IMR-90 (cell line): ENCODE data around the gene ARHGEF38. TPM values are rescaled to one million over a fixed set of nuclear protein-coding genes. Genes with fewer than 3 reads are reported as not detected.

Experiments used
- ATAC-seq: fragments of 200-7000 bp; cut with Tn5 transposase; 2 replicates; pipeline ENCODE4 v1.9.1; 2020; ENCODE audit warnings: low read depth, mild to moderate bottlenecking, moderate library complexity
- BruUV-seq: library from RNA; stranded (reverse); fragments of 400-500 nt; replicated peaks from 2 replicates; lab custom pipeline; 2021; lab: Mats Ljungman, UMichigan
- CTCF ChIA-PET: fragments of 300-600 bp; formaldehyde crosslinking; extraction: SDS; loops from one replicate; lab custom pipeline; 2021; ENCODE audit warnings: antibody characterized with exemption; lab: Yijun Ruan, JAX
- POLR2A ChIA-PET: fragments of 300-600 bp; sonication (Branson Sonifier 250); formaldehyde crosslinking; loops from one replicate; lab custom pipeline; 2022; ENCODE audit warnings: antibody characterized with exemption; ENCODE audit not compliant: unreplicated experiment; lab: Charles Lee
- DNase-seq: peaks from one replicate; pipeline ENCODE4 v3.0.0; 2013
- H2AFZ ChIP-seq: replicated peaks from 2 replicates; pipeline ENCODE3; 2013; ENCODE audit warnings: low read length, mild to moderate bottlenecking; ENCODE audit not compliant: poor library complexity
- H2AK5ac ChIP-seq: 2 replicates; pipeline ENCODE4 v1.6.1; 2013; ENCODE audit warnings: low read depth, low read length, inconsistent platforms
- H2AK9ac ChIP-seq: replicated peaks from 2 replicates; pipeline ENCODE3; 2013; ENCODE audit warnings: mild to moderate bottlenecking, low read depth, low read length, moderate library complexity; ENCODE audit not compliant: poor library complexity
- H2BK120ac ChIP-seq: 2 replicates; pipeline ENCODE4 v1.6.1; 2013; ENCODE audit warnings: low read depth, low read length, inconsistent platforms
- H2BK15ac ChIP-seq: 3 replicates; pipeline ENCODE4 v1.6.1; 2013; ENCODE audit warnings: low read depth, low read length, inconsistent platforms
- H2BK20ac ChIP-seq: 2 replicates; pipeline ENCODE4 v1.6.1; 2013; ENCODE audit warnings: low read depth, mild to moderate bottlenecking, inconsistent platforms, low read length, moderate library complexity
- H2BK5ac ChIP-seq: 2 replicates; pipeline ENCODE4 v1.6.1; 2013; ENCODE audit warnings: mild to moderate bottlenecking, low read depth, low read length, inconsistent platforms; ENCODE audit not compliant: poor library complexity, severe bottlenecking
- H3K14ac ChIP-seq: replicated peaks from 2 replicates; pipeline ENCODE4 v1.6.1; 2013; ENCODE audit warnings: low read depth, low read length, inconsistent platforms
- H3K18ac ChIP-seq: 2 replicates; pipeline ENCODE4 v1.6.1; 2013; ENCODE audit warnings: low read depth, low read length, control low read depth
- H3K23ac ChIP-seq: 2 replicates; pipeline ENCODE4 v1.6.1; 2013; ENCODE audit warnings: low read depth, low read length, inconsistent platforms
- H3K27ac ChIP-seq: 2 replicates; pipeline ENCODE4 v1.5.1; 2013; ENCODE audit warnings: mild to moderate bottlenecking, control low read depth, low read length; ENCODE audit not compliant: insufficient read depth
- H3K27me3 ChIP-seq: 2 replicates; pipeline ENCODE4 v1.6.1; 2013; ENCODE audit warnings: low read length; ENCODE audit not compliant: control insufficient read depth, insufficient read depth
- H3K36me3 ChIP-seq: 2 replicates; pipeline ENCODE4 v1.6.1; 2013; ENCODE audit warnings: low read length, mixed read lengths; ENCODE audit not compliant: control insufficient read depth, insufficient read depth
- H3K4ac ChIP-seq: 2 replicates; pipeline ENCODE4 v1.6.1; 2013; ENCODE audit warnings: low read depth, low read length, inconsistent platforms
- H3K4me1 ChIP-seq: 2 replicates; pipeline ENCODE4 v1.6.1; 2013; ENCODE audit warnings: low read length, mixed read lengths; ENCODE audit not compliant: control insufficient read depth, insufficient read depth
- H3K4me2 ChIP-seq: 2 replicates; pipeline ENCODE4 v1.6.1; 2013; ENCODE audit warnings: low read depth, mild to moderate bottlenecking, control low read depth, low read length, moderate library complexity
- H3K4me3 ChIP-seq: 2 replicates; pipeline ENCODE4 v1.5.1; 2013; ENCODE audit warnings: low read depth, mild to moderate bottlenecking, control low read depth, low read length, moderate library complexity; ENCODE audit not compliant: insufficient read depth
- H3K56ac ChIP-seq: 2 replicates; pipeline ENCODE4 v1.6.1; 2013; ENCODE audit warnings: low read length, inconsistent platforms; ENCODE audit not compliant: insufficient read depth; ENCODE audit errors: extremely low read depth
- H3K79me1 ChIP-seq, 2 experiments: 2 replicates each; pipeline ENCODE4 v1.6.1; 2013; ENCODE audit warnings: low read length in 2 of 2, inconsistent platforms in 1 of 2, low read depth in 1 of 2
- H3K9ac ChIP-seq: 2 replicates; pipeline ENCODE4 v1.6.1; 2013; ENCODE audit warnings: low read depth, low read length, control low read depth
- H3K9me1 ChIP-seq: 2 replicates; pipeline ENCODE4 v1.6.1; 2013; ENCODE audit warnings: low read length, inconsistent platforms; ENCODE audit not compliant: insufficient read depth
- H3K9me3 ChIP-seq: 2 replicates; pipeline ENCODE4 v1.6.1; 2013; ENCODE audit warnings: low read length; ENCODE audit not compliant: control insufficient read depth, insufficient read depth
- H4K20me1 ChIP-seq: 2 replicates; pipeline ENCODE4 v1.6.1; 2013; ENCODE audit warnings: low read length, inconsistent platforms; ENCODE audit not compliant: insufficient read depth
- H4K5ac ChIP-seq: 2 replicates; pipeline ENCODE4 v1.6.1; 2013; ENCODE audit warnings: mild to moderate bottlenecking, low read depth, low read length, control low read depth
- H4K8ac ChIP-seq, 2 experiments: 2 replicates each; pipeline ENCODE4 v1.6.1; 2013; ENCODE audit warnings: low read depth in 2 of 2, low read length in 2 of 2, control low read depth in 1 of 2, inconsistent platforms in 1 of 2
- H4K91ac ChIP-seq: 2 replicates; pipeline ENCODE4 v1.6.1; 2013; ENCODE audit warnings: low read depth, low read length, inconsistent platforms; ENCODE audit not compliant: insufficient read depth
- BHLHE40 ChIP-seq: fragments of 150-350 bp; IDR thresholded peaks from 2 replicates; pipeline ENCODE4 v1.6.1; 2016; ENCODE audit warnings: mild to moderate bottlenecking, low read depth, low read length
- CEBPB ChIP-seq: IDR thresholded peaks from 2 replicates; pipeline ENCODE4 v1.6.1; 2012; ENCODE audit warnings: low read depth, low read length, improper control_type of control experiment
- CHD1 ChIP-seq: IDR thresholded peaks from 2 replicates; pipeline ENCODE4 v1.6.1; 2012; ENCODE audit warnings: low read depth, low read length, improper control_type of control experiment
- CTCF ChIP-seq: conservative IDR thresholded peaks from 2 replicates; pipeline ENCODE4 v1.5.1; 2012; ENCODE audit warnings: mild to moderate bottlenecking, low read depth, low read length, improper control_type of control experiment
- FOS ChIP-seq: fragments of 150-350 bp; IDR thresholded peaks from 2 replicates; pipeline ENCODE4 v1.6.1; 2016; ENCODE audit warnings: low read depth, low read length
- MAFK ChIP-seq: IDR thresholded peaks from 2 replicates; pipeline ENCODE4 v1.6.1; 2012; ENCODE audit warnings: low read depth, low read length, improper control_type of control experiment
- MAZ ChIP-seq: IDR thresholded peaks from 2 replicates; pipeline ENCODE4 v1.6.1; 2012; ENCODE audit warnings: low read depth, mild to moderate bottlenecking, low read length, improper control_type of control experiment, moderate library complexity, borderline replicate concordance
- MXI1 ChIP-seq: IDR thresholded peaks from 2 replicates; pipeline ENCODE4 v1.6.1; 2012; ENCODE audit warnings: low read depth, mild to moderate bottlenecking, low read length, moderate library complexity, borderline replicate concordance
- NFE2L2 ChIP-seq: fragments of 150-350 bp; IDR thresholded peaks from 2 replicates; pipeline ENCODE4 v1.6.1; 2016; ENCODE audit warnings: low read depth, mild to moderate bottlenecking, low read length
- POLR2A ChIP-seq: IDR thresholded peaks from 2 replicates; pipeline ENCODE4 v1.6.1; 2012; ENCODE audit warnings: mild to moderate bottlenecking, low read depth, low read length
- RAD21 ChIP-seq: IDR thresholded peaks from 2 replicates; pipeline ENCODE4 v1.6.1; 2012; ENCODE audit warnings: low read length, improper control_type of control experiment
- RCOR1 ChIP-seq: IDR thresholded peaks from 2 replicates; pipeline ENCODE4 v1.6.1; 2012; ENCODE audit warnings: mild to moderate bottlenecking, low read length, improper control_type of control experiment; ENCODE audit not compliant: insufficient replicate concordance
- RFX5 ChIP-seq: IDR thresholded peaks from 2 replicates; pipeline ENCODE4 v1.8.0; 2012; ENCODE audit warnings: low read depth, mild to moderate bottlenecking, low read length, moderate library complexity
- SMC3 ChIP-seq: fragments of 150-350 bp; IDR thresholded peaks from 2 replicates; pipeline ENCODE4 v1.6.1; 2016; ENCODE audit warnings: low read depth, mild to moderate bottlenecking, antibody characterized with exemption, low read length, moderate library complexity
- USF2 ChIP-seq: fragments of 150-350 bp; IDR thresholded peaks from 2 replicates; pipeline ENCODE4 v1.6.1; 2017; ENCODE audit warnings: mild to moderate bottlenecking, antibody characterized with exemption, low read length, low read depth
- dilution Hi-C: fragments of 300-500 bp; cut with HindIII; formaldehyde crosslinking; loops from one replicate; pipeline ENCODE4 v1.14.3; 2018; ENCODE audit warnings: low sequenced_read_pairs; ENCODE audit not compliant: unreplicated experiment
- in situ Hi-C: fragments of 300-500 bp; cut with MboI; formaldehyde crosslinking; loops from 3 replicates; pipeline ENCODE4 v1.14.3; 2019; ENCODE audit warnings: low sequenced_read_pairs, inconsistent platforms, mixed read lengths
- intact Hi-C: fragments of 100-400 bp; cut with micrococcal nuclease; formaldehyde crosslinking; loops from 2 replicates; pipeline ENCODE4 v1.10.0; 2022
- polyA plus RNA-seq, 3 experiments: library from polyadenylated mRNA; depleted of rRNA; stranded (reverse); fragments of >200 nt; gene quantifications; 2 replicates each; pipeline ENCODE4 v1.2.3, GENCODE V29; 2012; ENCODE audit warnings: low replicate concordance in 1 of 3
- total RNA-seq: library from RNA; depleted of rRNA; stranded (reverse); fragments of >200 nt; gene quantifications from 2 replicates; pipeline ENCODE4 v1.2.3, GENCODE V29; 2012
- TF ChIP-seq, protein P1 (sequence below): fragments of 150-350 bp; IDR thresholded peaks from 2 replicates; pipeline ENCODE4 v1.6.1; 2016; ENCODE audit warnings: low read depth, mild to moderate bottlenecking, low read length, moderate library complexity, borderline replicate concordance

ARHGEF38 gene
- total and polyA plus RNA-seq, 2 of the 4 experiments (the other 2 are of a cell fraction): not detected

DNA sequence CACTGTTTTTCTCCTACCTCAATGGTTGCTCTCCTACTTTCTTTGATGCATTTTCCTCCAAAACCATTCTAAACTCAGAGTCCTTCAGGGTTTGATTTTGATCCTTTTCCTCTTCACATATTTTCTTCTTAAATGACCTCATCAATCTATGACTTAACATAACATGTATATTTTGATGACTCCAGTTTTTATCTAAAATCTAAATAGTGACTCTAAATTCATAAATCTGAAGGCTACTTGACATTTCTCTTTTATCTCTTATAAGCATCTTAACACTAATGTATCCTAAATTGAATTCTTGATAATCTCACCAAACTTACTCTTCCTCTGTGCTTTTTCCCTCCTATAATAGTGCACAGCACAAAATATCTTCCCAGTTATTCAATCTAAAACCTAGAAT lies 4.7 kb upstream of the ARHGEF38 start:
- POLR2A ChIA-PET: no interaction called here
- H3K4ac ChIP-seq: no peak overlapping the region
- H3K4me3 ChIP-seq: no peak overlapping the region
- no peak overlapping the region for H2AFZ ChIP-seq
- H3K4me1 ChIP-seq: no peaks in the 10 kb centered on the region
- H3K14ac ChIP-seq: no peak overlapping the region
- H4K5ac ChIP-seq: no peak overlapping the region
- H3K79me1 ChIP-seq: no peaks in the 10 kb centered on the region
- no peak overlapping the region for H2BK120ac ChIP-seq
- no peak overlapping the region for H2BK15ac ChIP-seq
- no peak overlapping the region for H3K9ac ChIP-seq
- H2AK5ac ChIP-seq: no peak overlapping the region
- DNase-seq (no peak), ATAC-seq (no peak)
- H3K36me3 ChIP-seq: no peaks in the 10 kb centered on the region
- no peak overlapping the region for H2BK20ac ChIP-seq
- in situ Hi-C loops (no loop called here), intact Hi-C loops (no loop called here), dilution Hi-C loops (no loop called here)
- no peak overlapping the region for H2BK5ac ChIP-seq
- H3K9me1 ChIP-seq: no peaks in the 10 kb centered on the region
- no TSS peak for BruUV-seq
- H3K27ac ChIP-seq: no peak overlapping the region
- no peak overlapping the region for H4K91ac ChIP-seq
- no peak overlapping the region for H3K23ac ChIP-seq
- H2AK9ac ChIP-seq: no peak overlapping the region
- H4K8ac ChIP-seq: no peak overlapping the region
- CTCF ChIA-PET: no interaction called here
- no peak overlapping the region for H3K4me2 ChIP-seq
- TF ChIP-seq RFX5 (no peak), FOS (no peak), CHD1 (no peak), SMC3 (no peak), POLR2A (no peak), RCOR1 (no peak), MXI1 (no peak), MAZ (no peak), MAFK (no peak), CEBPB (no peak), USF2 (no peak), NFE2L2 (no peak), BHLHE40 (no peak), RAD21 (no peak), CTCF (no peak)
- TF ChIP-seq, protein P1, sequence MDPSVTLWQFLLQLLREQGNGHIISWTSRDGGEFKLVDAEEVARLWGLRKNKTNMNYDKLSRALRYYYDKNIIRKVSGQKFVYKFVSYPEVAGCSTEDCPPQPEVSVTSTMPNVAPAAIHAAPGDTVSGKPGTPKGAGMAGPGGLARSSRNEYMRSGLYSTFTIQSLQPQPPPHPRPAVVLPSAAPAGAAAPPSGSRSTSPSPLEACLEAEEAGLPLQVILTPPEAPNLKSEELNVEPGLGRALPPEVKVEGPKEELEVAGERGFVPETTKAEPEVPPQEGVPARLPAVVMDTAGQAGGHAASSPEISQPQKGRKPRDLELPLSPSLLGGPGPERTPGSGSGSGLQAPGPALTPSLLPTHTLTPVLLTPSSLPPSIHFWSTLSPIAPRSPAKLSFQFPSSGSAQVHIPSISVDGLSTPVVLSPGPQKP: no peak
- no peak overlapping the region for H3K18ac ChIP-seq
- no peaks in the 10 kb centered on the region for H4K20me1 ChIP-seq
- no peak overlapping the region for H3K56ac ChIP-seq
- no peaks in the 10 kb centered on the region for H3K9me3 ChIP-seq
- no peaks in the 10 kb centered on the region for H3K27me3 ChIP-seq
